ENCODE data around the gene VLDLR. TPM values are rescaled to one million over a fixed set of nuclear protein-coding genes. Genes with fewer than 3 reads are reported as not detected.
"Not testable (repeated sequence)": the region's sequence is repeated elsewhere in the genome, so short reads cannot be mapped to it uniquely, and the experiment has no call there.

The VLDLR gene
- total RNA-seq, 1 experiment from 2014 or later: 4.9 TPM

DNA sequence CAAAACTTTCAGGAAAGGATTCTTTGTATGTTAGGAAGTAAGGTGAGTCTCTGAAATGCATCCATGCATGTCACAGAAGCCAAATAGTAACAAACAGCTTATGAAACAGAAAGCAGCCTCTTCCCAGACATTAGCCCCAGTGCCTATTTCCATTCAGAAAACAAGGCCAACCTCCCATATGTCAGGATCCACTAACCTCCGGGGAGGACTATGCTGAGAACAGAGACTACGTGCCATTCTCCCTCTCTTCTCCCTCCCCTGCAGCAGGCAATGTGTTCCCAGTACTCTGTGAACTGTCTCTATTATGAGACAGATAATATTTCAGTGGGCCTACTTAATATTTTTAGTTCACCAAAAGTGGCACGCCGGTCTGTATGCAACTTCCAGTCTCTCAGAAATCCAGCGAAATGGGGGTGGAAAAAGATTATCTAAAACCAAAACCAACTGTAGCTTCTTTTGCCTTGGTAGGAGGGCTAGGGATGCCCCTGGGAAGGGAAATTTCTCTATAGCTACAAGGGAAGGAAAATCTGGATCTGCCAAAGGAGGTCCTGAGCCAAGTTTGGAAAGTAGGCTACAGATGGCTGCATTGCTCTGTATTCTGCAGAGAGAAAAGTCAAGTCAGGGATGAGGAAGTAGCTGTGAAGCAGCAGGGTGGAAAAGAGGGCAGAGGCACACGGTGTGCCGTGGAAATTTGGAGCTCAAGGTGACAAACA, 42.0 kb downstream of the VLDLR start:
- no peak for DNase-seq (ENCODE audit: low spot score)

DNA sequence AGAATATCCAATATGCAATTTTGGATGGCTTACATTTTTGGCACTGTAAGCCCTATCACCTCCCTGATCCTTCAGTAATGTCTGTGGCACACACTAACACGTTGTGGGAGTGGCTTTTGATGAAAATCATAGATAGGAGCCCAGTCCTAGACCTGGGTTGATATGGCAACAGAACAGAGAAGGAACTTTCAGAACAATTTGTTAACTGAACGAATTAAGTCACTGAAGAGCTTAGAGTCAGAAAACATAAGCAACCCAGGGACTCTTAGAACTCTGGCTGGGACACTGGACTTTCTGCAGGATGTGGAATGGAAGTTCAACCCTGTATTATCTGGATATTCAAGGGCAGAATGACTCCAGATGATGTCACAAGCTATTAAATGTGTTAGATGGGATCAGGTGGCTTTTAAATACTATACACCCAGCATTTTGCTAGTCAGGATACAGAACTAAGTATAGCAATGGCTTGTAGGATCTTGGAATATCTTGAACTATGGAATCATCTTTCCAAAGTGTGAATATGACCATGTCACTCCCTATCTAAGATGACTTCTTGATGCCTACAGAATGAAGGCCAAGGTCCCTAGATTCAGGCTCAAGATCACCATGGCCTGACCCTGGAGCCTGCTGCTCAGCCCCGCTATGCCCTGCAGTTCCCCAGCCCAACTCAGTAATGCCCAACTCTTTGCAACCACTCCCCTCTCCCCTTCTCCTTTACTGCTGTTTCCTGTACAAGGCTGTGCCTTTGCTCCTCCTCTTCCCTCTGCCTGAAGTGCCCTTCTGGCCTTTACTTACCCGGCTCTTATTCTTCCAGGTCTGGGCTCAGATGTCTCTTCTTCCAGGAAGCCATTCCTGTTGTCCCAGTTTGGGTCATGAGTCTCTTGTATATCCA, 42.8 kb downstream of the VLDLR start:
- DNase-seq (ENCODE audit: low spot score): no peak

DNA sequence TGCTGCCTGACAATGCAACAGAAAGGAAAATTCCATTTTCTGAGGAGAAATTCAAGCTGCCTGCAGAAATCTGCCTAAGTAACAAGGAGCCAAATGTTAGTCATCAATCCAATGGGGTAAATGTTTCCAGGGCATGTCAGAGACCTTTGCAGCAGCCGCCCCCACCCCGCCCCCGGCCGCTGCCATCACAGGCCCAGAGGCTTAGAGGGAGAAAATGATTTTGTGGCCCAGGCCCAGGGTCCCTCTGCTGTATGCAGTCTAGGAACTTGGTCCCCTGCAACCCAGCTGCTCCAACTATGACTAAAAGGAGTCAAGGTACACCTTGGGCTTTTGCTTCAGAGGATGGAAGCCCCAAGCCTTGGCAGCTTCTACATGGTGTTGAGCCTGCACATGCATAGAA, 45.0 kb downstream of the VLDLR start:
- DNase-seq (ENCODE audit: low spot score): no peak

DNA sequence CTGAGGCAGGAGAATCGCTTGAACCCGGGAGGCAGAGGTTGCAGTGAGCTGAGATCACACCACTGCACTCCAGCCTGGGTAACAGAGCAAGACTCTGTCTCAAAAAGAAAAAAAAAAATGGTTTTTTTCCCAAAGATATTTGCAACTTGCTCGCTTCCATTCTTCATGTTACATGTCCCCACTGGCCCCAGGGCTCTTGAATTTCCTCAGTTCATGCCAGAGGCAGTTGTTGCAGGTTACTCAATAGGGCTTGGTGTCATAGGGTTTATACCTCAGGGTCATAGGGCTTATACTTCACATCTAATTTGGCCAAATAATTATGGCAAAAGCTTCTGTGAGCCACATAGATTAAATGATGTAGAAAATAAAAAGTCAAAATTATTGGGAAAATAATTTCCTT, 51.6 kb downstream of the VLDLR start:
- DNase-seq (ENCODE audit: low spot score): no peak

DNA sequence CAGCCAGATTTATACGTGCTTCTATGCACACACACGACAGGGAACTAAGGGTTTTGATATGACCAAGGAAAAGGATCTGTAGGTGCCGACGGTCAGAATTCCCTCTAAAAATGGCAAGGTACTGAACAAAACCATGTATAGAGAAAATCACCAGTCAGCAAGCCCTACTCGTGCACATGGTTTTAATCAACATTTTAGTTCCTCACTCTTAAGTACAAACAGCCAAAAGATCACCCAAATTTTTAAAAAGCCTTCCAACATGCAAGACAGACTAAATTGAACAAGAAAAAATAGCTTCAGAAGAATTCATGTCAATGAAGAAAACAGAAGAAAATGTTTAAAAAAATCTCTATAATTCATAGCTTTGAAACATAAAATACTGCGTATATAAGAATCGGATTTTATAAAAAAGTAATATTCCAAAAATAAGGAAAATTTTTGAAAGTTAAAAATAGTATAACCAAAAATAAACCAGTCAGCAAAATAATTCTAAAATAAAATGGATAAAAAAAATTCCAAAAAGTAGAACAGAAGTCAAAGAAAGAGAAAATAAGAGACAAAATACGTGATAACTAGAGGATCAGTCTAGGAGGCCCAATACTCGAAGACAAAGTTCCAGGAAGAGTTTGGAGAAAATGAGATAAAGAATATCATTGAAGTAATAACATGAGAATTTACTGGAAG, 52.7 kb downstream of the VLDLR start:
- DNase-seq (ENCODE audit: low spot score): no peak

DNA sequence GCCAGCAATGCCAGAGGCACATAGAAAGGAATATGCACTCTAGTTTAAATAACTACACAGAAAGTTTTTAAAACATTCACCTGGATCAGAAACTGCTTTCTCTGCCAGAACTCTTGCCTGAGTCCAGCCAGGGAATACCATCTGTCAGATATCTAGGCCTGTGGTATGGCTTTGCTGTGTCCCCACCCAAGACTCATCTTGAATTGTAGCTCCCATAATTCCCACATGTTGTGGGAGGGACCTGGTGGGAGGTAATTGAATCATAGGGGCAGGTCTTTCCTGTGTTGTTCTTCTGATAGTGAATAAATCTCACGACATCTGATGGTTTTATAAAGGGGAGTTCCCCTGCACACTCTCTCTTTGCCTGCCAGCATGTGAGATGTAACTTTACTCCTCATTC, 54.2 kb downstream of the VLDLR start:
- DNase-seq (ENCODE audit: low spot score): no peak

DNA sequence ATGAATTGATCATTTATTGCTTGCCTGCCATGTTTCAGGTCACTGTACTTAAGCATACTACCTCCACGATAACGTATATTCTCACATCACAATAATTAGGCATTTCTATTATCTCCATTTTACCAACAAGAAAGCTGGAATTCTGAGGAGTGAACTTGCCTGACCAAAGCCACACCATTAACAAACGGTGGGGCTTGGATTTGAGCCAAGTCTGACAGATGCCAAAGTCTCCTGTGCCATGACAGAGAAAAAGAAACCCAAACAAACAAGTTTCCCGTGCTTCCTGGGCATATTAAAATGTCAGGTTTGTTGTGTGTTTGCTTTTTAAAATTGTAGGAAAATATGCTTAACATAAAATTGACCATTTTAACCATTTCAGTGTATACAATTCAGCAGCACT, 54.9 kb downstream of the VLDLR start:
- no peak for DNase-seq (ENCODE audit: low spot score)

DNA sequence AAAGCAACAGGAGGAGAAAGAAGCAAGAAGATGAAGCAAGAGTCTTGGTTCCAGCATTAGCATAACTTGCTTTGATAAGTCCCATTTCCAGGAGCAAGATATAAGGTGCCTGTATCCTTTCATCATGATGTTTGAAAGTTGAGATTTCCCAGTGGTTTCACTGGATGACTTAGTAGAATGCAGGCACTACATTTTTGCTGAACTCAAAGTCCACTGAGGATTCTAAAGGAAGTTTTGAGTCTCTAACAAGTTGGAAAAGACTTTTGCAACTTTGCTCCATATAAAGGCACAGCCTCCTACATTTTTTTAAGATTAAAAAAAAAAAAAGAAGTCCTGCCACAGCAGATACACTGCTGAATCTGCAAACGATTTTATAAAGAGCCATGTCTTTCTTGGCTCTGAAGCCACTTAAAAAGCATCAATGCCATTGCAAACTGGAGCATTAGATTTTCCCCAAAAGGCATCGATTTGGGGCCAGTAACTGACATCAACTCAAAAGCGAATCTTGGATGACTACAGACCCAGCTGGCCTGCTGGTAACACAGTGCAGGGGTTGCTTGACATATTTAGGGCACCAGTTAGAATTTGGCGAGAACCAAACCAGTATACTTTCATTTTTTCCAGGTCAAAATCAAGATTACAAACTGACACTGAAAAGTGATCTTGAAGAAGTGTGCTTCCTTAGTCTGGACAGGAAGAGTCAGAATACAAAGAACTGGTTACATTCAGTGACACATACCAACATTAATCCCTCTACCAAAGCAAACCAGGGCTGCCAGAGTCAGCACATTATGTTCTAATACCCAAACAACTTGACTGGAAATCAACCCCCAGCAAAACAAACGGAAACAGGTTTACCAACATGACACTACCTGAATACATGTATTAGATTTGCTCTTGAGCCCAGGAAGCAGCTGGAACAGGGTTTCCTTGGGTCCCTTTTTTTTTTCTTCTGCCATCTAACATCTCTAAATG, 56.6 kb downstream of the VLDLR start:
- no peak for DNase-seq (ENCODE audit: low spot score)

DNA sequence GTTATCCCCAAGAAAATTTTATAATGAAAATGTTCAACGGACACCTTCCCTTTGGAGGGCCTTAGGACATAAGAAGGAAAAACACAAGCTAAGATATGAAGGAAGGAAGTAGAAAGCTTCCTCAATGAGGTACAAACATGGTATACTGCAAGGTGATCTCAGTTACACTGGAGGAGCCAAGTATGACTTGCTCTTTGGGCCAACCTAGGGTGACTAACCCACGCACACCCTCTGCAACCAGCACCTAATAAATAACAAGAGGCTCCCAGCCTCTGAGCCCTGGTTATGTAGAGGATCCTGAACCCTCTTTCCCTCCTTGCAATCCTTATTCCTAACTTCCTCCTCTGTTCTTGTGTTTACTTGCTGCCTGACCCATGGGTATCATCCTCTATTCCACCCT, 57.4 kb downstream of the VLDLR start:
- no peak for DNase-seq (ENCODE audit: low spot score)

DNA sequence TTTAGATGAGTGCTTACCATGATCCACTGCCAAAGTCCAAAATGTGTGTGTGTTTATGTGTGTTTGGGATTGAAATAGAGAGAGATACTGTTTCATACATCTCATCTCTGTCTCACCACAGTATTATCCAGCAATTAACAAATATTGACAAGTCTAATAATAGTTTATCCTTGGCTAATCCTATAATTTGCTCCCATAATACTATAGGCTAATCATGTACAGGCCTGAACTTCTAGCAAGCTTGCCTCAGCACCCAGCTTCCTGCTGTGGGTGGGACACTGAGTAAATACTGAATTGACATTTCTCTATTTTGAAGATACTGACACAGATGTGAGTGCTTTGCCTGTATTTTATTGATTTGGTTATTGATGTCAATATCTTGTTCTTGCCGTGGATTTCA, 60.4 kb downstream of the VLDLR start:
- DNase-seq (ENCODE audit: low spot score): no peak

DNA sequence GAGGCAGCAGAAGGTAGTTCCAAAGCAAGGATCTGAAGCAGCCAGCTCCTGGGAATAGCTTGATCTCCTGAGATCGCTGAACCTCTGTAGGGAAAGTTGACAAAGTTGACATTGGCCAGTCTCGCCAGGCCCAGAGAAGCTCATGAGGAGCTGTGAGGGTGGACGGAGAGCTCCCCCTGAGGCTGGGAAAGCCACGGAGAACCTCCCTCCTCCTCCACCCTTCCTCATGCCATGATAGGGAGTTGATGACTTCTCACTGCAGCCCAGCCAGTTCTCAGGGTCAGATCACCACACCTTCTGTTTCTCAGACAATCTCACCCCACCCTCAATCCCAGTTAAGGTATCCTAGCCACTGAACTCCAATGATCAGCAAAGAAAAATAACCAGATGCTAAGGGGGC, 65.3 kb downstream of the VLDLR start:
- DNase-seq (ENCODE audit: low spot score): no peak

DNA sequence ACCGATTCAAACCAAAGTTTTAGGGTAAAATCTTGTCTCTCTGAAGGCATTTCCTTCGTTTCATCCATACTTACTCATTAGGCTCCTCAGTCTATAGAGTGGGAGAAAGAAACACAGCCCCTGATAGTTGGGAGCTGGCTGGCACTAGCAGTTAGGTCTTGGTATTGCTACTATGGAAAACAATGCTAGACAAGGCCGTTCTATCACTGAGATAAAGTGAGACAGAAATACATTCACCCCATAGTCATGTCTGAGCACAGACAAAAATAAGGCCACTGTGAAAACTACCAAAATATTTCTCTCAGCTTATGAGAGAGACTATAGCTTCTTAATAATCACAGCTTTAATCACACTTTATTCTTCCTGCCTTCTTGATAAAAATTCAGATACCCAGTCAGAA, 67.0 kb downstream of the VLDLR start:
- DNase-seq (ENCODE audit: low spot score): no peak

DNA sequence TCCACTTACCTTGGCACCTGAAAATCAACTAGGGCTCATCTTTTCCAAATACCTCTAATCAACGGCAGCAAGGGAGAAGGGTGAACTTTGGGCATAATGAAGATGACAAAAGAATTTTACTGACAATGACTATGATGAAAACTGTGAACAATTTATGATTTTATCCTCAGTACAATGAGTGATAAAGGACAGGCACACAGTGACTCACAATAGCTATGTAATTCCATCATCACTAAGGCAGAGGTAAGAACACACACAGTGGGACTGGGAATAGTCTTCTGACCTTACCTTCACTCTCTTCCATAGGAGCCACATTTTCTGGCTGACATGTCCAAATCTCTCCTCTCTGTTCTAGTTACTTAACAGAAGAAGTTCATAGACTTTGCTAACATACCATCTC, 69.6 kb downstream of the VLDLR start:
- DNase-seq (ENCODE audit: low spot score): no peak

DNA sequence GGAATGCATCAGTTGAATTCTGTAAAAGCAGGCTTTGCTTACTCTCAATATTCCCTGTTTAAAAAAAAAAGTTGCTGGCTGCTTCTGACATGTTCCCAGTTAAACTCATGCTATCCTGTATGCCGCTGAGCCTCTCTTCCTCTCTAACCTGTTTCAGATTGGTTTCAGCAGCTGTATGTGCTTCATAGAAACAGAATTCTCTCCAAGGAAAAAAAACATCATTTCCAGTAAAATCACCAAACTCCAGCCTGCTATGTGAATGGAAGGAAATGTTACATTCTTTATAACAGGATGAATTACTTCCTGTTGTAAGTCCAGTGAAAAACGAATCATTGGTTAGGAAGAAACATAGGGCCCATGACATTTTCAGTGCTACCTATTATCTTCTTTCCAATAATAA, 70.0 kb downstream of the VLDLR start:
- DNase-seq (ENCODE audit: low spot score): no peak

DNA sequence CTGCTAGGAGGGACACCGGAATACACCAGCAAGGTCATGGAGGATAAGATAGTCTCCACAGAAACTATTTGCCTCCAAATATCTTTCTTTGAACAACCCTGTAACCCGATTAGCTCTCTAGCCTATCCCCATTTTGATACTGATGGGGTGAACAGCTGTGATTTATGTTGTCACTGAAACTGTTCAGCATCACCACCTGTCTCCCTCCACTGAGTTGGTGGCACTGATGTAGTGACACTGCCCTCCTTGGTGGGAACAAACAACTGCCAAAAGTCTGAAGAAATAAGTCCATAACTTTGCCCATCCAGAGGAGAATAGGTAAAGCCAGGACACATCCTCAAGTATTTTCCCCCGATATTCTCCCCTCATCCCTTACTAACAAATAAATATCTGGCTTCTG, 71.5 kb downstream of the VLDLR start:
- DNase-seq (ENCODE audit: low spot score): no peak

DNA sequence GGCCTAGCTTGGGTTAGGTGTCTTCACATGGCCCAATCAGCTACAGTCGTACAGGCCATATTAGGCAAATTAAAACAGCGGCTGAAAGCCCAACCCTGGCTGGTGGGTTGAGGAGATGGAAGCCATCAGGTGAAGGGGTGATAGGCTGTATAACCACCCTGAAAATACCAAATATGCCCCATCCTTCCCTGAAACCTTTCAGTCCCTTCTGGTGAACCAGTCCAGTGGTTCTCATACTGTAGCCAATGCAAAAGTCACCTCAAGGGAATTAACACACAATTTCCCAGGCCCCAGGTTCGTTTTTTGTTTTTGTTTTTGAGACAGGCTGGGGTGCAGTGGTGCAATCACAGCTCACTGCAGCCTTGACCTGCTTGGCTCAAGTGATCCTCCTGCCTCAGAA, 75.9 kb downstream of the VLDLR start:
- DNase-seq (ENCODE audit: low spot score): no peak

DNA sequence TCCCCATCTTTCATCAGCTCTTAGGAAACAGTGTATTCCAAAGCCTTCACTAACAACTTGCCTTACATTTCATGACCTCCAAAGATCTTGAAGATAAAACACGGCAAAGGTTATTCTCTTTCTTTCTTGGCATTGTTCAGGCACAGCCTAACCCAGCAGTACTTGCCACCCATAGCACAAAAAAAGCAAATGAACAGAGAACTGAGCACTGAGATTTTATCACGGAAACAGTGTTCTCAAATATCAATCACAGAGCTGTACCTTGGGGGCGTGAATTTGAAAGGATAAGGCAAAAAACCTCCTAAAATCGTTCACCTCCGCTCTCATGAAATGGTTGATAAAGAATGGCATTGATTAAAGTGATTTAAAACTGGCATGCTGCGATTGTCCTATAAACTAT, 78.8 kb downstream of the VLDLR start:
- no peak for DNase-seq (ENCODE audit: low spot score)

DNA sequence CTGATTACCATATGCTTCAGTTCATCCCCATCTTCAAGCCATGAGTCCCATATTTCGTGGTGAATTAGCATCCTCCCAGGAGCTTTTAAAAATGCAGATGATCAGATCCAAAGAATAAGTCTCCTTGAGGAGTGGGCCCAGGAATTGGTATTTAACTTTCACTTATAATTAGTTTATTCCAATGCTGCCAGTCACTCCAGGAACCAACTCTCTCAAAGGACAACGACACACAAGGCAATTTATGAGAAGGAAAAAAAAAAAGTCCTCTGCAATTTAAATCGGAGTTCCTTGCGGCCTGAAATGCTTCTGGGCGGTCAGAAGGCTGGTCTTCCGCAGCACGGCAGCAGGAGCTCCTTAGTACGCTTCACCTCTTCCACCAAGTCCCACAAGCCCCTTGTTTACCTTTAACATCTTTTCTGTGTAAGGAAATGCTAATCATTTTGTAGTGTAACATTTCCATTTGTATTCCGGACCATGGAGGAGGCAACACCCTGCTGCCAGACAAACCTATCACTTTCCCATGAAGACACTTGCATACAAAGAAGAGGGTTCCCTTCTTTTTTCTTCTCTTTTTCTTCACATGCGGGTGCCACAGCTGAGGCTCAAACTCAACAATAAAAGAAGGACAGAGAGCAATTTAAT, 79.4 kb downstream of the VLDLR start:
- DNase-seq (ENCODE audit: low spot score): no peak

DNA sequence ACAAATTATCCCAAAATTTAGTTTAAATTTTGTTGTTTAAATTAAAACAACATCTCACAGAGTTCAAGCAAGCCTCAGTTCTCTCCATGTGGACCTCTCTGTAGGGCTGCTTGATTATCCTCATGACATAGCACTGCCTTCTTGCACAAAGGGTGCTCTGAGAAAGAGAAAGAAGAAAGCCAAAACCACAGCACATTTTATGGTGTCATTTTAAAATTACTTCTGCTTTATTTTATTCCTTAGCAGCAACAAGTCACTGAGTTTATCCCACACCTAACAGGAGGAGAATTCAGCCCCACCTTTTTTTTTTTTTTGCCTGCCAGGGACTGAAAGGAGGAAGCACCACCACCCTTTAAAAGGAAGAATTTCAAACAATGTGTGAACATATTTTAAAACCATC, 82.9 kb downstream of the VLDLR start:
- DNase-seq (ENCODE audit: low spot score): no peak

DNA sequence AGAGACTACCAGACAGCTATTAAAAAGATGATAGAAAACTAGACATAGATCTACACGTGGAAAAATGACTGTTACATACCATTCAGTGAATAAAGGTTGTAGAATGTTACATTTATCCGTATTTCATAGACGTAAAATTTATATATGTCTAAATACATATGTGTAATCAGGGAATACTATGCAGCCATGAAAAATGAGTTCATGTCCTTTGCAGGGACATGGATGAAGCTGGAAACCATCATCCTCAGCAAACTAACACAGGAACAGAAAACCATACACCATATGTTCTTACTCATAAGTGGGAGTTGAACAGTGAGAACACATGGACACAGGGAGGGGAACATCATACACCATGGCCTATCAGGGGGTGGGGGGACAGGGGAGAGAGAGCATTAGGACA, 85.7 kb downstream of the VLDLR start:
- not testable (repeated sequence) for DNase-seq (ENCODE audit: low spot score)
